HG02571 (cell line): ENCODE data around the gene TACC3.

Source experiments
- ATAC-seq: cut with Tn5 transposase; IDR thresholded peaks from one replicate; pipeline ENCODE4 v1.9.1; 2021; ENCODE audit warnings: mild to moderate bottlenecking, moderate library complexity; ENCODE audit not compliant: unreplicated experiment

Gene TACC3

GRCh38 chr4:1788254-1788973 lies 67.1 kb downstream of the TACC3 start:
- no peak for ATAC-seq

- no peak for ATAC-seq
Measured at GRCh38 chr4:1789552-1789951, 68.2 kb downstream of the TACC3 start.

DNA sequence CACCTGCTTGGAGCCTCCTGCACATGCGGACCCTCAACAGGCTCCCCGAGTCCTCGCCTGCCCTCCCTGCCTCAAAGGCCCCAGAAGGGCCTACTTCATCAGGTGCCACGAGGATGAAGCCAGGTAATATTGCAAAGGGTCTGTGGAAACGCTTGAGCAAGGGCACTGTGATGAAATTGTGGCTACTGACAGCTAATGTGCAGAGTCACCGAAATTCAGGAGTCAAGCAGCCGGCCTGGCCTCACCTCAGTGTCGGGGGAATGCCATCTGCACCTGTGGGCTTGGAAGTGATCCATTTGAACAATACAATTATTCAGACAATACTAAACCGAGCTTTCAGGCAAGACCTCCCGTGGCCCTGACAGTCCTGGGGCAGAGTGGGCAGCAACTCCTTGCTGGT lies 68.7 kb downstream of the TACC3 start:
- no peak for ATAC-seq

GRCh38 chr4:1792158-1792831 lies 71.0 kb downstream of the TACC3 start:
- ATAC-seq: no peak

- peak; percentile 48 for ATAC-seq
Measured at GRCh38 chr4:1792832-1793495, 71.6 kb downstream of the TACC3 start, which contains the start of gene FGFR3. Gene FGFR3, plus strand, starts transcription at chr4:1793293. Its CDS starts 642 bp downstream, at chr4:1793935.

- peak; percentile 2 for ATAC-seq
Measured at GRCh38 chr4:1793496-1793840, 72.1 kb downstream of the TACC3 start.

DNA sequence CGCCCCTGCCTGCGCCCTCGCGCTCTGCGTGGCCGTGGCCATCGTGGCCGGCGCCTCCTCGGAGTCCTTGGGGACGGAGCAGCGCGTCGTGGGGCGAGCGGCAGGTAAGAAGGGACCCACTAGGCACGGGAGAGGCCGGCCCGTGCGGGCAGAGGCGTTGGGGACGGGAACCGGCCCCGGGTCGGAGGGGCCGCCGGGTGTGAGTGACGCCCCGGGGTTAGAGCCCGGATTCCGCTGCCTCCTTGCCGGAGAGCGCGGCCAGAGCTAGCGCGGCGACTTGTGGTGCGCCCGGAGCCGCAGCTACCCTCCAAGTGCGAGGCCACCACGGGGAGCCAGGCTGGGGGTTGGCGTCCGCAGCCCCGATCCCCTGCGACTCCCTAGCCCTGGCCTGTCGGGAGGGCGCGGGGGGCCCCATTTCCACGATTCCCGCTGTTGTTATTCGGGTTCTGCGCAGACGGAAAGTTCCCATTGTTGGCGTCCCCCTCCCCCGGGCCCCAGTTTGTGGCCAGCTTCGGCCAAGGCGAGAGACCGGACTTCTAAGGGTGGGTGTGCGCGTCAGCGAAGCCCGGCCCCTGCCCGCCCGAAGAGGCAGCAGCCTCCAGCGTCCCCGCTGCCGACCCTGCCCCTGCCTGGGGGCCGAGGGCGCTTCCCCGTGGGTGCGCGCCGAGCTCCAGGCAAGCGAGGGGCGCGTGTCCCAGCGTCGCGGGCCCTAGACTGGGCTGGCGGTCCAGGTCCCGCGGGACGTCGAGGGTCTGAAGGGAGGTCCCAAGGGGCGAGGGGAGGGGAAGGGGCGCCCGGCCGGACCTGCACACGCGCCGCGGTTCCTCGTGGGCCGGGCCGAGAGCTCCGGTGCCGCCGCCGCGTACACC lies 72.9 kb downstream of the TACC3 start:
- ATAC-seq: no peak
